Retina (tissue), 1 donor: ENCODE data around the gene ACBD3.

ENCODE experiments used
- DNase-seq: peaks from one replicate; pipeline ENCODE4 v3.0.0-alpha.2; 2016

The ACBD3 gene

GRCh38 chr1:226201029-226201593, 14.6 kb upstream of the ACBD3 start:
- no peak for DNase-seq

DNA sequence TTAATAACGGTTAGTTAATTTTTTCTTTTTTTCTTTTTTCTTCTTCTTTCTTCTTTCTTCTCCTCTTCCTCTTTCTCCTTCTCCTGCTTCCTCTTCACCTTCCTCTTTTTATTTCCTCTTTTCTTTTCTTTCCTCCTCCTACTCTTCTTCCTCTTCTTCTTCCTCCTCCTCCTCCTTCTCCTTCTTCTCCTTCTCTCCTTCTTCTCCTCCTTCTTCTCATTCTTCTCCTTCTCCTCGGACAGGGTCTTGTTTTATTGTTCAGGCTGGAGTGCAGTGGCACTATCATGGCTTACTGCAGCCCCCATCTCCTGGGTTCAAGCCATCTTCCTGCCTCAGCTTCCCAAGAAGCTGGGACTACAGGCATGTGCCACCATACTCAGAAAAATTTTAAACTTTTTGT, 13.4 kb upstream of the ACBD3 start:
- no peak for DNase-seq

DNA sequence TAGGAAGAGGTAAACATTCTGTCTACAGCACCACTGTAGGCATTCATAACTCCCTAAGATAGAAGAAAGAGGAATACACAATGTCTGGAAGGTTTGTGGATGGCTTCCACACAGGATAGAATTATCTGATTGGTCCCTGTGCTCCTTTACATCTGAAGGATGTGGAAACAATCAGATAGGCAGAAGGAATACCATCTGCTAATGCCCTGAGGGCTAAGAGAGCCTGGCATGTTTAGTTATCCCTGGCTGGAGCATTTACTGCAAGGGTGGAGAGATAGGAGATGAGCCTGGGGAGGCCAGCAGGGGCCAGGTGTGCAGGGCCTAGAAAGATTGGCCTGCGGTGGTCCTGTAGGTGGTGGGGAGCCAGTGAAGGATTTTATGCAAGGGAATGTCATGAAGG, 8.6 kb upstream of the ACBD3 start:
- DNase-seq: no peak

DNA sequence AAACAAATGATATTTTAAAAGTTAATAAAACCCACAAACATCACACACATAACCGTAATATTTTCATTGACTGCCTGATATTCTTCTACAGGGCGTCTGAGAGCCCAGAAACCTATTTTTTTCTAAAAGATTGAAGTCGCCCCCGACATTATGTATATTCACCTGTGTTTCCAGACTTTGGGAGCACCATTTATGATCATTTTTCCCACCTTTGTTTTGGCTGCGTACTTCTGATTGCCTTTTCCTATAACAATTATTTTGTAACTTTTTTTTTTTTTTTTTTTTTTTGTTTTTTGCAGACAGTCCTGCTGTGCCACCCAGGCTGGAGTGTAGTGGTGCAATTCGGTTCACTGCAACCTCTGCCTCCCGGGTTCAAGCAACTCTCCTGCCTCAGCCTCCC, 839 bp upstream of the ACBD3 start:
- no peak for DNase-seq

DNA sequence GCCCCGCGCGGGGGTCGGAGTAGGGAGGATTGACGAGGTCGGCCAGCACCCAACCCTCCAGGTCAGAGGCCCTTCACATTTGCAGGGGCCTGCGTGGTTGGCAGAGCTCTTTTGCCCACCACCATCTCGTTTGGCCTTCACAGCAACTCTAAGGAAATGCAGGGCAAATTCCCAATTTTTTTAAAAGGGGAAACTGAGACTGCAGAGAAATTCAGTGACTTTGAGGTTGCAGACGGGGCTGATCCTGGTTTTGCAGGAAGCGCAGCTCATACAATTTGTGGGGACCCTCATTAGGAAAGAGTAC, 430 bp upstream of the ACBD3 start:
- no peak for DNase-seq

- no peak for DNase-seq
Observed at GRCh38 chr1:226185141-226186036, 1.2 kb downstream of the ACBD3 start.

DNA sequence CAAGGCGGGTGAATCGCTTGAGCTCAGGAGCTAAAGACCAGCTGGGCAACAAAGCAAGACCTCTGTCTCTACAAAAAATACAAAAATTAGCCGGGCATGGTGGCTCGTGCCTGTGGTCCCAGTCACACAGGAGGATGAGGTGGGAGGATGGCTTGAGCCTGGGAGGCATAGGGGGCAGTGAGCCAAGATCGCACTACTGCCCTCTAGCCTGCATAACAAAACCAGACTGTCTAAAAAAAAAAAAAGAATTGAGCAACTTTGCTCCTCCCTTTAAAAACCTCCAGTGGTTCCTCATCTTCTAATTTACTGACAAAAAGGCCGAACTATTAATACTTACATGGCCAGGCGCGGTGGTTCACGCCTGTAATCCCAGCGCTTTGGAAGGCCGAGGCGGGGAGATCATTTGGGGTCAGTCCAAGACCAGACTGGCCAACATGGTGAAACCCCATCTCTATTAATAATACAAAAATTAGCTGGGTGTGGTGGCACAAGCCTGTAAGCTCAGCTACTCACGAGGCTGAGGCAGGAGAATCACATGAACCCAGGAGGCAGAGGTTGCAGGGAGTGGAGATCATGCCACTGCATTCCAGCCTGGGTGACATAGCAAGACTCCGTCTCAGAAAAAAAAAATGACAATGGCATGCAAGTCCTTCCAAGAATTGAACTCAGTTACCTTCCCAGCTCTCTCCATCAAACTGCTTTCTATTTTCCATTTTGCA, 4.4 kb downstream of the ACBD3 start:
- DNase-seq: no peak

- DNase-seq: no peak
Observed at GRCh38 chr1:226176870-226177269, 9.7 kb downstream of the ACBD3 start.

DNA sequence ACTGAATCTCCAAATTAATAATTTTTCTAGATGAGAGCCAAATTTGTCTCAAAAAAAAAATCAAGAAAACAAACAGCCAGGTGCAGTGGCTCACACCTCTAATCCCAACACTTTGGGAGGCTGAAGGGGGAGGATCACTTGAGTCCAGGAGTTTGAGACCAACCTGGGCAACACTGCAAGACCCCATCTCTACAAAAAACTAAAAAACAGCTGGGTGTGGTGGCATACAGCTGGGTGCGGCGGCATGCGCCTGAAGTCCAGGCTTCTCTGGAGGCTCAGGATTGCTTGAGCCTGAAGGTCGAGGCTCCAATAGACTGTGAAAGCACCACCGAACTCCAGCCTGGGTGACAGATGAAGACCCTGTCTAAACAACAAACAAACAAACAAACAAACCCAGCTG, 14.0 kb downstream of the ACBD3 start:
- DNase-seq: no peak

GRCh38 chr1:226166341-226166740, 20.2 kb downstream of the ACBD3 start:
- DNase-seq: no peak

DNA sequence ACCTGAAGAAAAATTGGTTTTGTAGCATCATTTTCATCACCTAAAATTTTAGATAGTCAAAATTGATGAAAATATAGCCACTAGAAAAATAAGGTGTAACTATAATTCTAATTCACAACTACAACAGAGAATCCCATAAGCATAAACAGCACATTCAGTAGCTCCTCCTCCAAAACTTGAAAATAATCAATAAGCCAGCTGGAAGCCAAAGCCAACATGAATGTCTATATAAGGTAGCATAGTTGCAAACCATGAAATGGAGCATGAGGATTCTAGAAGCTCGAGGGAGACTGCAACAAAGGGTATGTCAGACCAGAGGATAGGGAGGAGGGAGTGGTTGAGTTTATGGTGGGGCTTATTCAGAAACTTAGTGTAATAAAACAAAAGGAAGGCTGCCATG, 22.4 kb downstream of the ACBD3 start:
- DNase-seq: no peak

GRCh38 chr1:226162898-226163297, 23.6 kb downstream of the ACBD3 start:
- no peak for DNase-seq

DNA sequence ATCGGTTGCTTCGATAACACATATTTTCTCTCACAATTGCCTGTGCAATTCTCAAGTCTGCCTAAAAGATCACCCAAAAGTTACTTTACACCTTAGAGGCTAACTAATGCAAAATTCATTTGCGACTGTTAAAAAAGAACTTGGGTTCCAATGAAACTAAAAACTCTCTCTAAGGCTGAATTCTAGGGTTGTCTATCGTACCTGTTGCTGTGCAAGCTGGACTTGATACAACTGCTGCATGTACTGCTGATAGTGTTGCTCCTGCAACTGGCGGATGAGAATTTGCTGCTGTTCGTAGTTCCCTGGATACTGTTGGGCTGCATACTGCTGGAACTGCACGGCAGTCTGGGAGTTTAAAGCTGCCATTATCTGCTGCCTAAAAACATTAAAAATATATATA, 27.6 kb downstream of the ACBD3 start:
- no peak for DNase-seq

DNA sequence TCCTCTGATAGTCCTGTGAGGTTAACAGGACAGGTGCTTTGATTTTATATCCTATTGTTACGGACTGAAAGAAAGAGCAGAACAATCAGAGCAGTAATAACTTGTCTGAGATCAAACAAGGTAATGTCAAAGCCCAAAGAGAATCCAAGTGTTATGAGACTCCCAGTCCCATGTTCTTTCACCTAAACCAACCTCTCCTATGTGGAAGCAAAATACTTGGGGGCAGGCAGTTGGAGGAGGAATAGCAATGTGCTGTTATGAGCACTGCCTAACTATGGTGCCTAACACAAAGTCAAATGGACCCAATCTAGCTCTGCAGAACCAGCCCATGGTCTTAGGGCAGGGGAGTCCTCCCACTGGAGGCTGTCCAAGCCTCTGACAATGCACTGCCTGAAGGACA, 28.1 kb downstream of the ACBD3 start:
- DNase-seq: no peak

DNA sequence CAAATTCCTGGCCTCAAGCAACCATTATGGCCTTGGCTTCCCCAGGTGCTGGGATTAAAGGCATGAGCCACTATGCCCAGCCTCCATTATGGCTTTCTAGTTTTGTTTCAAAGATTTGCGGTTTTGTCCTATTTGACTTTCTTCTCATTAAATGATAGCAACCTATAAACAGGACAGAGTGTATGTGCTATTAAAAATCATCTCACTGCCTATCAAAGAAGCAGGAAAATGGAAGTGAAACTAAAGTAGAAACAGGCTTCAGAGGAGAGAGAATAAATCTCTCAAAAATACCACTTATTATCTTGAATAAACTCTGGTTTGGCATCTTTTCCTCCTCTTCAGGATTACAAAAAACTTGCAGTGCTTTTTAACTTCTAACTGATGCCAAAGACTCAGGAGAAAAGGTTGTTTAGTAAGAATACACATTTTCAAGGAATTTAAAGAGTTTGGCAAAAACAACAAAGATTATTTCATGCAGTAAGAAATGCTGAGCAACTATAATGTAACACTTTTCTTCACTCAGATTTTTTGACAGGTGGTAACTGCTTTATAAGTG, 28.7 kb downstream of the ACBD3 start:
- no peak for DNase-seq

- DNase-seq: no peak
Observed at GRCh38 chr1:226154593-226154992, 31.9 kb downstream of the ACBD3 start.

- no peak for DNase-seq
Observed at GRCh38 chr1:226149806-226150205, 36.7 kb downstream of the ACBD3 start.

GRCh38 chr1:226148121-226148648, 38.4 kb downstream of the ACBD3 start:
- DNase-seq: no peak

GRCh38 chr1:226144045-226144444, 42.5 kb downstream of the ACBD3 start:
- no peak for DNase-seq

- no peak for DNase-seq
Observed at GRCh38 chr1:226135709-226136108, 50.8 kb downstream of the ACBD3 start.

DNA sequence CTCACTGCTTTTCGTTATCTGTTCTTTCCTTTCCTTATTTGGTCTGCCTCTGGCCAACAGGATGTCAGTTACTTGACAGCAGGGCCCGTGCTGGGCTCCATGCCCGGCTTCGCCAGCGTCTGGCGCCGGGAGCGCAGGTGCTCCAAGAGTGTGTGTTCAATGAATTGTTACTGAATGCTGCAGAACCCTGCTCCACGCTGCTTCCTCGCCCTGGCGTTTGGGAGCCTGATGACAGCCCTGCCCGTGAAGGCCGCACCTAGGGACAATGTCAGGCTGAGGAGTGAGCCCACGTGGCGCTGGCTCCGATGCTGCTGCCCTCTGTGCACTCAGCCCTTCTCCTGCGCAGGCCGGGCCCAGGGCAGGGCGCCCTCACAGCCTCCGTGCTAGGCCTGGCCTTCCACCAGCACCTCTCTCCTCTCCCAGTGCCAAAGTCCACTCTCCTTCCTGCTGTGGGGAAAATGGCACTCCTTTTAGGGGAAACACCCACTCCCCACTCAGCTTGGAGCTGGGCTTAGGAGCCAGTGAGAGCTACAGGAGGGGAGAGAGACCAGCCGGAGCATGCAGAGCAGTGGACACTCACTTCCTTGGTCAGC, 51.4 kb downstream of the ACBD3 start:
- DNase-seq: no peak

GRCh38 chr1:226134170-226135058, 52.1 kb downstream of the ACBD3 start:
- DNase-seq: no peak
